Stimulated activated CD4-positive, alpha-beta T cell treated with anti-CD3 and anti-CD28 coated beads, Interleukin-1b, Interleukin-23, amount 100 ng/mL, for 1 hour (primary cell): ENCODE data around the gene ADGRD1.

Source experiments
- DNase-seq, 2 donors: peaks; one replicate each; pipeline ENCODE4 v3.0.0-alpha.2; 2020; ENCODE audit warnings: low read depth in 2 of 2

The ADGRD1 gene

DNA sequence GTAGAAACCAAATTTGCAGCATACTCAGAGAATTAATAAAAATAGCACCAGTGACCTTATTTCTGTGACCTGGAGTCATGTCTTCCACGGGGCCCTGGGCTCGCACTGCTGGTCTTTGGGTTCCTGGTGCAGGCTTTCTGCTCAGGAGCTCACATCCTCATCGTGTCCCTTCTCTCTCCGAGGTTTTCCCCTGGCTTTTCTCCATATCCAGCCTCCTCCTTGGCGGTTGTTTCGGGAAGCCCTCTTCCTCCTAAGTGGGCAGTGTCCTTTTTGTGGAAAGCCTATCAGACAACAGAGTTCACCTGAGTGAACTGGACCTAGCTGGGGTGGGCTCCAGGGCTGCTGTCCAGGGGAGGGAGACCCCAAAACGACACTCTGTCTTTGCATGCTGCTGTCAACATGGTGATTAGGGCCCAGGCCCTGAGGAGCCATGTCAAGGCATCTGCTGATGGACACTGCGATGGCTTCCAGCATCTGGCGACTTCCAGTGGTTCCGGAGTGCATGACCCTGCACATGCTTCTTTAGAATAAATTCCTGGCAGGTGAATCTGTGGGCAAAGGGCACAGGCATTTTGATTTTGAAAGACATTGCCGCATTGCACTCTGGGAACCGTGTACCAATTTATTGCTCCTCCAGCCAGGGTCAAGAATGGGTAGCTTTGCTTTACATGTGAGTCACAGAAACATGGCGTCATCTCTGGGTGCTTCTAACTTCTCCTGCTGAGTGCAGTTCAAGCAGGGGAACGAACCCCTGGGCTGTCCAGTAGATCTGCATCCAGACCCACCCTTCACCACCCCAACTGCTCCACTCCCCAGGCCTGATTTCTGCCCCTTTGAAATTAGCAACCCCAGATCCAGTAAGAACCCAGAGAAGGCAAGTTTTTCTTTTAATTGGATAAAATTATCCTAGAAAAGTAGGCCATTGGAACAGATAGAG is 136.8 kb downstream of the ADGRD1 start:
- no peak for DNase-seq

DNA sequence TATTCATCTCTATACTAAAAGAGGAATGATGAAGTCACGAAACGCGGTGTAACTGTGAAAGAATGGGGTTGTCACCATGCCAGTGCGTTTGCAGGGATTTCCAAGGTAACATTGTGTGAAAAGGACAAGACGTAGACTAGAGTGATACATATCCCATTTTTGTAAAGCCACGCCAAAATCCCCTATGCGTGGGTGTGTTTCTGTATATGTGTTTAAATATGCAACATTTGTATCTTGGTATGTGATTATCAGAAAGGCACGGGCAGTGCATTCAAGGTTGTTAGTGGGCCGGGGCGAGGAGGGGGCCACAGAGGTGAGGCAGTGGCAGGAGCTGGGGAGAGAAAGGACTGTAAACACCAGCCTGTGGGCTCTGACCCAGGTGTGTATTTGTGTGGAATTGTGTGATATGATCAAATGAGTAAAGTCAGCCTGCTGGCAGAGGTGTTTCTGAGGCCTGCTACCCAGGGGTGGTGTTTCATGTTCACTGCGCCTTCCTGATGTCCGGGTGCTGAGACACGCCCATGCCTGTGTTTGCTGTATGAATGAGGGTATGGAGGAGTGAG is 137.8 kb downstream of the ADGRD1 start:
- no peak for DNase-seq

DNA sequence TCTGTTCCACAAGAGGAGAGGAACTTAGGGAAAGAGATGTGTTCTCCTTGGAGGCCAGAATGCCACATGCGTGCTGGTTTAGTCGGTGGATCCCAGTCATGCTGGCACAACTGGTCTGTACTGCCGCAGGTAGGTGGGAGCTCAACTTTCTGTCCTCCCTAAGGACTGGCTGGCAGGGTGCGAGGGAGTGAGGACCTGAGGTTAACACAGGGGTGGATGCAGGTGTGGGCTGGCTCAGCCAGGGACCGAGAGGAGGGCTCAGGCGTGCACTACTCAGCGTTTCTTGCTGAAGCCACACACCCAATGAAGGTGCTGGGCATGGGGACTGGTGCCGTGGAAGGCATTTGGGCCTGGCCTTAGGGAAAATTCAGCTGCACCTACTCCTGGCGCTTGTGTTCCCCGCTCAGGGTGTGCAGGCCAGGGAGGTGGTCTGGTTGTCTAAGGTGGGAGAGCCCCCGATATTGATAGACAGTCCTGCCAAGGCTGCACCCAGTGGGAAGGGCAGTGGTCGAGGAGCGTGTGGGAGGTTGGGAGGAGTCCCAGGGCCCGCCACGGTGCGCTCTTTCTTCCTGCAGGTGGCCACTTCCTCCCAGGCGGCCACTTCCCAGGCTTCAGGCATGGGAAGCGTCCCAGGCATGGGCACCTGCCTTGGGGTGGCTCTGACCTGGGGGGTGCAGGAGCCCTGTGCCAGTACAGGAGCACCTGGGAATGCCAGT is 138.4 kb downstream of the ADGRD1 start:
- no peak for DNase-seq

DNA sequence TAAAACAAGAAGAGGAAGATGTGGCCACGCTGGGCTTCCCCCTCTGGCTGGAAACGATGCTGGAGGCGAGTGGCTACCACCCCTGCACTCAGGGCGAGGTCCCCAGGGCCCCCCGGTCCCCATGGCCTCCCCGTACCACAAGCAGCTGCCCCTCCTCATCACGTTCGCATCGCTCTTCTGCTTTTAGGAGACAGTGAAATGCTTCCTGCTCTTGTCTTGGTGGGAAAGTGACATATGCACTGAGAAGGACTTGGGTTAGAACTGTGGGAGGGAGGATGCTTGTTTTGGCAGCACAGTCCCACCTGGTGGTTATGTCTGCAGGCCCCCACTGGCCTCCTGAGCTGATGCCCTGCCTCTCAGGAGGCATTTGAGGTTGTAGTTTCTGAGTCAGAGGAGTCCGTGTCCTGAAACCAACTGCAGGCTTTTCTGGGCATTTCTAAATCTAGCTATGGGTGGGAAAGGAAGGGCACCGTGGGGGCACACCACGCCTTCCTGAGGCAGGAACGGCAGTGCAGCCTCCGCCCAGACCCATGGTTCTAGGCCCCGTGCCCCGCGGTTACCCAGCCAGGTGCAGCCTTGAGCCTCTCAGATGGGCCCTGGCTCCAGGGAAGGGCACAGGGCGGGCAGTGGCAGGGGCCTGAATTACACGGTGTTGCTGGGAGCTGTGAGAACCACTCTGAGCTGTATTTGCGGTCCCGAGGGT is 139.3 kb downstream of the ADGRD1 start:
- DNase-seq, result no peak

DNA sequence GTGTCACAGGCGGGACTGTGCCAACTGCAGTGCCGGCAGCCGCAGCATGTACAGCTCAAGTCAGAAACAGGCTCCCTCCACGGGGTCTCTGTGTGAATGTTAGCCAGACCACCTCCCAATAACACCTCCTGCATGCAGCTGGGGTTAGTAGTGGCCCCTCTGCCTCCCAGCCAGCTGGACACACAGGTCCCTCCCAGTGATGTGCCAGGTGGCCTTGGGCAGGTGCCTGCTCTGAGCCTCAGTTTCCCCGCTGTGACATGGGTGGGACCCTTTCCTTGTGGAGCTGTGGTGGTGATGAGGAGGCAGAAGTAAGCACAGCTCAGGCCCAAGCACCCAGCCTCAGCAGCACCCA is 139.9 kb downstream of the ADGRD1 start:
- DNase-seq, result no peak

DNA sequence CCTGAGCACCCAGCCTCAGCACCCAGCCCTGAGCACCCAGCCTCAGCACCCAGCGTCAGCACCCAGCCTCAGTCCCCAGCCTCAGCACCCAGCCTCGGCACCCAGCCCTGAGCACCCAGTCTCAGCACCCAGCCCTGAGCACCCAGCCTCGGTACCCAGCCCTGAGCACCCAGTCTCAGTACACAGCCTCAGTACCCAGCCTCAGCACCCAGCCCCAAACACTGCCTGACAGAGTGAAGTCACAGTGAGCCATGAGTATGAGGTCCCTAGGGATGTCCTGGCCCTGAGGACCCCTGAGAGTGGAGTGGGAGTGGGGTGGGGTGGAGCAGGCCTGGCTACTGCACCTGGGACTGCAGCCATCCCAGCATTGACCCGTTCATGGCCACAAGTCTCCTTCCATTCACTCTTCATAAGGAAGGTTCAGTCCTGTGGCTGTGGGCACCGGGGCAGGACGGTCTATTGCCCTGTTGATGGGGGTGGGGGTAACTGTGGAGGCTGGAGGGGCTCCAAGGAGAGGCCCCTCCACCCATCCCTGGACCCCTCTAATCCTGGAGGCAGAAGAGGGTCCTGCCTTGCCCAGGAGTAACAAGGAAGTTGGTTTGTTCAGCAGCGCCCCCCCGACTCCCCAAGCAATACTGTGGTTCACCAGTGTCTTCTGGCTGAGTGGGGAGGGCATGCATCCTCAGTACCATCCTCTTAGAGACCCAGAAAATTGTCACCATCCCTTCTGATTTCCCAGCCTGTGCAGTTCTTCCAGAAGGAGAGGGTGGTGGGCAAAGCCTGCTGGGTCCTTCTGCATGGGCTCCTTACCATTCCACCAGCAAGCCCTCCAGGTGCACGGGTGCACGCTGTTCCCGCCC is 140.5 kb downstream of the ADGRD1 start:
- DNase-seq, result no peak

DNA sequence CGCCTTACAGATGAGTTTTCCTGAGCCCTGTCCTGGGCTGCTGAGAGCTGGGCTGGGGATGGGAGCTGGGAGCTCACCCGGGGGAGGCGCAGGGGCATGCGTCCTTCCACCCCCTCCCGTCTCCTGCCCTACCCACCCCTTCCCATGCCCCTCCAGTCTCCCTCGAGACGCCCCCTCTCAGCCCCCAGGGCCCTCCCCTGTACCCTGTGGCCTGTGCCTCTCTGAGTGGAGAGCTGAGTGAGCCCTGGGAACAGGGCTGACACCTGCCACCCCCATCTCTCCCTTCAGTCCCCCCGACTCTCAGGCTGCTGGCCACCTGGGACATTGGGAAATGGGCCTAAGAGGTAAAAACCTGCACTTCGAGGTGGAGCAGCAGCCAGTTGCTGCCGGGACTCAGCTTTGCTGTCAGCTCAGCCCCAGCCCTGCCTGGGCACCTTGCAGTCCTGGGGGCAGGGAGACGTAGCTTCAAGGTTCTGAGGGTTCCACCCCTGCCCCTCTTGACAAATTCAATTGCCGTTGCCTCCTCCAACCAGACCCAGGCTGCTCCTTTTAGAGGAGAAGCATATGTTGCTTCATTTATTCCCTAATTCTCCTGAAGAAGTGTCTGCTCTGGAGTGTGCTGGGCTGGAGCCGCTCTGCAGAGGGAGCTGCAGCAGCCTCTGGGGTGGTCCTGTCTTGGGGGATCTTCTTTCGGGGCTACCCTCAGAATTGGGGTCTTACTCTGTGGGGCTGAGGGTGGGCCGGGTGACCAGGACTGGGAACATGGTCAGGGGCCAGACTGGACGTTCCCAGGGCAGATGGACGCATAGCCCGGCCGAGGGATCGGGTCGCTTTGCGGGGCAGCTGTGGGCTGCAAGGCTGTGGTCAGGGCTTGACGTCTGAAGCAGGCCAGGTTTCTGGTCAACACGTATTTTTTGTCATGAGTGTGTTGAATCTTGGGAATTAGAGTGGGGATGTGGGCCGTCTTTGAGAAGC is 141.4 kb downstream of the ADGRD1 start:
- no peak for DNase-seq

DNA sequence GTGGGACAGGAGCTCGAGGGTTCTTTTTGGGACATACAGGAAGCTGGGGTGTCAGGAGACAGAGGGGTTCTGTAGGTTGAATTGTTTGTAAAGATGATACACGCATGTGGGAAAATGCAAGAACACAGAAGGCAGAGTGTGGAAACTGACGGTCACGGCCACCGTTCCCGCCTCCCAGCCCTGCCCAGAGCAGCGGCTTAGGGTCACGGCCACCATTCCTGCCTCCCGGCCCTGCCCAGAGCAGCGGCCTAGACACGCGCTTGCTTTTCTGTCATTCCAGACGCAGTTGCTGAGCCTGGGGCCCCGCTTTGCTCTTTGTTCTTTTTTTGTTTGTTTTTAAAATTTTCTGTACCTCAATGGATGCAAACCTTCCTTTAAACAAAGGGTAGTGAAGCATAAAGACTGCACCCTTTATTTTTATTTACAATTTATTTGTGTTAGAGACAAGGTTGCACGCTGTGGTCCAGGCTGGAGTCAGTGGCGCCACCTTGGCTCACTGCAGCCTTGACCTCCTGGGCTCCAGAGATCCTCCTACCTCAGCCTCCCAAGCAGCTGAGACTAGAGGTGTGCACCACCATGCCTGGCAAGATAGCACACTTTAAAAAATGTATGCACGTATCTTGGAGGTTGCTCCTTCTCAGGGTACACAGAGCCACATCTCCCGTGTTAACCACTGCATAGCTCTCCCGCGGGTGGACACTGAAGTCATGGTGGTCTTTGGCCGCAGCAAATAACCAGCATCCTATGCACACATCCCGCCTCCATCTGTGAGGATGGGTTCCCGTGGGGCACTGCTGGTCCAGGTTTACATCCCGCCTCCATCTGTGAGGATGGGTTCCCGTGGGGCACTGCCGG is 142.3 kb downstream of the ADGRD1 start:
- DNase-seq, result no peak

DNA sequence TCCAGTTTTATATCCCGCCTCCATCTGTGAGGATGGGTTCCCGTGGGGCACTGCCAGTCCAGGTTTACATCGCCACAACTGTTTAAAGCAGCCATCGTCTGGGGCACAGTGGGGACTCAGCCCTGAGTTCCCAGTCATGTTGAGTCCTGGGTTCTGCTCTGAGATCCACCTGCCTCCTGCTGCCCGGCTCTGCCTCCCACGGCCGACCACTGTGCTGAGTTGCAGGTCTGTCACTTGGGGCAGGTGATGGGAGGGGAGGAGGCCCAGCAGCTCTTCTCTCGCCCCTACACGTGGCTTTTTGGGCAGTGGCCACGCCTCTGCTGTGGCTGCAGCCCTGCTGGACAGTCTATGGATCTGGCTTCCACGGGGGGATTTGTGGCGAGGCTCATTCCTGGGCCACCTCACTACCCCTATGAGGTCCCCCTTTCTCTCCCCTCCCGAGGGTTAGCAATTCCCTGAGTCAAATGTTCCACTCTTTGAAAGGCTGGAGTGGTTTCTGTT is 143.0 kb downstream of the ADGRD1 start:
- DNase-seq, result no peak

DNA sequence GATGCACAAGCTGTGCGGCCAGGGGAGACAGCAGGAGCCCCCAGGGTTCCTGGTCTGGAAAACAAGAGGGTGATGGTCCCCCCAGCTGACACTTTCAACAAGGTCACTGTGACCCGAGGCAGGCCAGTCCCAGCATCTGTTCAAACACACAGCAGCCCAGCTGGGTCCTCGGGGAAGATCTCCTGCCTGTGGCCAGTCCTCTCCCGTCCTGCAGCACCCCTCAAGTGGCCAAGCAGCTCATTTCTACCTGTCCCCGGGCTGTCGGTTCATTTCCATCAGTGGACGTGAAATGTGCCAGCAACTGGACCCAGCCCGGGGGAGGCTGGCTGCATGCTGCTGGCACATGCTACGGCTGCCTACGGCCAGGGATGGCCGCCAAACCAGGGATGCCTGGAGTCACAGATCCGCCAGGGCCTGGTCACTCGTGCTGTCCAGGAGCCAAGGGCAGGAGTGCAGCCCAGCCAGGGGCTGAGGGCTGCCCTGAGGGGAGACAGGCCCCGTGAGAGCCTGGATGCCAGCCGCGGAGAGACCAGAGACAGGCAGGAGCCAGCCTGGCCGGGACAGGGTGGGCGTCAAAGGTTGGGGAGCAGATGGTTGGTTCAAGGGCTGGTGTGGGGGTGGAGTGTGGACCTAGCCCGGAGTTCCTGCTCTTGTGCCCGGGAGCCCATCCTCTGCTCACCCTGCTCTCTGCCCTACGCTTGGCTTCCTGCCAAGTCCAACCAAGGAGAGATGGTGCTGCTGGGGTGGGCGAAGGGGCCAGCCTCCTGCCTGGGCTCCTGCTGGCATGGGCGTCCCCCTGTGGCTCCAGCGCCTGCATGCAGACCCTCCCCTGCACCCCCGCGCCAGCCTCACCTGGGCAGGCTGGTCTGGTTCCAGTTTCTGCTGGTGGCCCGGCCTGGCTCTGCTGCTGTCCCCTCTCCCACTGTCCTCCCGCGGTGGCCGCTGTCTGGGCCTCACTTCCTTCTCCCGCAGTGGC is 143.8 kb downstream of the ADGRD1 start:
- no peak for DNase-seq

DNA sequence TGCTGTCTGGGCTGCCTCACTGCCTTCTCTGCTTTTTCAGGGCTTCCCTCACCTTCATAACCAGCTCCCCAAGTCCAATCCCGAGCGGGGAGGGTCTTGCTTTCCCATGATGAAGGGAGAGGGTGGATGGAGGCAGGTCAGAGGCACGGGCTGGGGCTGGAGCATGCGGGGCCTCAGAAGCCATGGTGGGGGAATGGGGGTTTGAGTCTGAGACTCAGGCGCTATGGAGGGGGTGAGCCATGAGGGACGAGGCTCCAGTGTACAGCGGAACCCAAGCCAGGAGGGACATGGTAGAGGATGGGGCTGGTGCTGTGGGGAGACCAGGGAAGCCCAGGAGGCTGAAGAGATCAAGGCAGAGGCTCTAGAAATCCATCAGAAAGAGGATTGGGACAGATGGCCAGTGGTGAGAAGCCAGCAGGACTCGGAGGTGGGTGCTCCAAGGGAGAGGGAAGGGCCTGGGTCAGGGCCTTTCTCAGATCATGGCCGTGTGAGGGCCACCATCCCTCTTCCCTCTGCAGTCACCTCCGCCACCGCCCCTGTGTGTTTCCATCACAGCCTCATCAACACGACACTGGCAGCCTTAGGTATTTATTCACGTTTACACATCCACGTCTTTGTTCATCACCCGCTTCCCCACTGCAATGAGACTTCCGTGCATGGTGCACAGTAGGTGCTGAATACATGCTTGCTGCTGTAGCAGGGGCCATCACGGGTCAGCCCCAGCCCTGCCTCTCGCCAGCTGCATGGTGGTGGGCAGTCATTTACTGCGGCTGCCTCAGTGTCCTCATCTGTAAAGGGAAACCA is 144.7 kb downstream of the ADGRD1 start:
- DNase-seq, result no peak

DNA sequence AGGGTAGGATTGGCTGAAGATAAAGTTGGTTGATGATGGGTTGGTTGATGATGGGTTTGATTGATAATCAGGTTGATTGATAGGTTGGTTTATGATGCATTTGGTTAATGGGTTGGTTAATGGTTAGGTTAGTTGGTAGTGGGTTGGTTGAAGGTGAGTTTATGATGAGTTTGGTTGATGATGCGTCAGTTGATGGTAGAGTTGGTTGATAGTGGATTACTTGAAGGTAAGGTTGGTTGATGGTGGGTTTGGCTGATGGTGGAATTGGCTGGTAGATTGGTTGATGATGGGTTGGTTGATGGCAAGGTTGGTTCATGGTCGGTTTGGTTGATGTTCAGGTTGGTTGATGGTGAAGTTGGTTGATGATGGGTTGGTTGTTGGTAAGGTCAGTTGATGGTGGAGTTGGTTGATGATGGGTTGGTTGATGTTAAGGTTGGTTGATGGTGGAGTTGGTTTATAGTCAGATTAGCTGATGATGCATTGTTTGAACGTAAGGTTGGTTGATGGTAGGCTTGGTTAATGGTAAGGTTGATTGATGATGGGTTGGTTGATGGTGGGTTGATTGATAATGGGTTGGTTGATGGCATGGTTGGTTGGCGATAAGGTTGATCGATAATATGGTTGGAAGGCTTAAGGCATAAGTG is 146.4 kb downstream of the ADGRD1 start:
- DNase-seq, result no peak

DNA sequence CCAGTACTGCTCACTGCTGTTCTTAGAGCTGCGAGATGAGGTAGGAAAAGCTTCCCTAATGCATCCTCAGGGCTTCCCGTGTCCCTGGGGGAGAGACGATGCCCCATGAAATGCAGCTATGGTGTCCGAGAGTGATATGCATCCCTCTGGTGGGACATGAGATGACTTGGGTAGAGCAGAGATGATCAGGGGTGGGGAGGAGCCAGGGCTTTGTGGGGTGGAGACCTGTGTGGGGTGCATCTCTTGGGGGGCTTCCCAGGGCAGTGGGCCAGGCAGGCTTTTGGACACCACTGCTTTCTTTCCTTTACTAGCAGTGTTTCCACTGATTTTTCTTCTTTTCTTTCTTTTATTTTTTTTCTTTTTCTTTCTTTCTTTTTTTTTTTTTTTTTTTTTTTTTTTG is 147.3 kb downstream of the ADGRD1 start:
- no peak for DNase-seq

DNA sequence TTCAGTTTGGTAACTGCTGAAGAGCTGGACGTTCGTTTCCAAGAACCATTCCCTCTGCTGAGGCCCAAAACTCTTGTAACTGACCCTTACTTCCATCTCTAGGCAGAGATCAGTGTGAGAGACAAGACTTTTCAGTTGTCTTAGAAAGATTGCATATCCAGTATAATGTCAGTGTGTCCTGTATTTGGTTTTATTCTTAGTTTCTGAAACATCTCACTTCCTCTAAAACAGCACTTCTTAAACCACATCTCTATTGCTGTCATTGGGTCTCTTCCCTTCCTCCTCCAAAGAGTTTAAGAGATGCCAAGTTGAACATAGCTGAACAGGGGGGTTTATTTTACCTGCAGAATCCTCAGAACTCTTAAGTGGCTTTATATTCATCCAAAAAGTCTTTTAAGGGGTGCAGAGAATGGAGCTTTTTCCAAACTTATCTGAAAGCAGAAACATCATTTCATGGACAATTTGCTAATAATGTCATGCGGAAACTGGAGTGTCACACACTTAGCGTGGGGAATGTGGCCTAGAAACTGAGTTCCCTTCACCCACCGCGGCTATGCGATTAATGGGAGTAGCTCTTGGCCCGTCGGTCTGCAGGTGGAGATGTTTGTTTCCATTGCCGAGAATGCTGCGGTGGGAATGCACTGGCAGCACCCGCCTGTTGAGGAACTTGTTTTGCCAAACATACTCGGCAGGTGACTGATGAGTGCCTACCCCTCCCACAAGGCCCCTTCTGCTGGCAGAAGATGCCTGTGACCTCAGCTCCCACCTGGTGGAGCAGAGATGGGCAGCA is 148.2 kb downstream of the ADGRD1 start:
- no peak for DNase-seq

DNA sequence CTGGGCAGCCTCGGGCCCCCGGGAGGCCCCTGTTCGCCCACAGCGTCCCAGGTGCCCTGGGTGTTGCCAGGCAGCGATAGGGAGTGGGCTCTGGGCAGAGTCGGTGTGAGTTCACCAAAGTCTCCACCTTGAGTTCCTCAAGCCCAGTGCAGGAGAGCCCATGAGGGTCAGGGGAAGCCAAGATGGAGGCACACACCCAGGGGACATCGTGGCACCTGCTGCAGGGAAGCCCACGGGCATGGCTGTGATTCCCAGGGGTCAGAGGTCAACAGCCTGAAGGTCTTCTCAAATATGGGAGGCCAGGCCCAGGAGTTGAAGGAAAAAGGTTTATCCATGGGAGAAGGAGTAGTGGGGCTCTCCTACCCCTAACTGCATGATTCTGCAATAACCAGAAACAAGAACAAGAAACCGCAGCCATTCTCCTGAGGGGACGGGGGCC is 148.8 kb downstream of the ADGRD1 start:
- DNase-seq, result no peak
